Measurements from ENCODE around the gene RGS3.

The RGS3 gene

DNA sequence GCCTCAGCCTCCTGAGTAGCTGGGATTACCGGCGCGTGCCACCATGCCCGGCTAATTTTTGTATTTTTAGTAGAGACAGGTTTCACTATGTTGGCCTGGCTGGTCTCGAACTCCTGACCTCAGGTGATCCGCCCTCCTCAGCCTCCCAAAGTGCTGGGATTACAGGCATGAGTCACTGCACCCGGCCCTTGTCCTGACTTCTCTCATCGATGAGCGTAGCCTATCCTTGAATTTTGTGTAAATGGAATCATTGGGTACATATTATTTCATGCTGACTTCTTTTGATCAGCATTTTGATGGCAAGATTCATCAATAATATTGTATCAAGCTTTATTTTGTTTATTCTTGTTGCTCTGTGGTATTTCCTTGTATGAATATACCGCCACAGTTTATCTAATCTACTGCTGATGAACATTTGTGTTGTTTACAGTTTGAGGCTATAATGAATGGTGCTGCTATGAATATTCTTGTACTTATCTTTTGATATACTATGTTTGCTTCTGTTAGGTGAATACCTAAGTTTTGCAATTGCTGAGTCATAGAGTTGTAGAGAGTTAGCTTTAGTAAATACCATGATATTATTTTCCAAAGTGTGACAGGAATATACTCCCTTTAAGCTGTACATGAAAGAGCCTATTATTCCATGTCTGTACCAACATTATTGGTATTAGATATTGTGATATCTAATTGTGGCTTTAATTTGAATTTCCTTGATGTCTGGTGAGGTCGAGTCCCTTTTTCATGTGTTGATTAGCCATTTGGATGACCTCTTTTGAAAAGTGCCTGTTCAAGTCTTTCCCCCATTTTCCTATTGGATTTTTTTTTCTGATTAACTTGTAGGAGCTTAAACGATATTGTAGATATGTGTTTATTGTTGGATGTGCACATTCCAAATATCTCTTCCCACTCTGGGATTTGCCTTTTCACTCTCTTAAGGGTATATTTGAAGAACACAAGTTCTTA lies 107.5 kb downstream of the RGS3 start:
- DNase-seq (ENCODE audit: low read depth in 2 of 2), result no peak

GRCh38 chr9:113572076-113572861 lies 108.7 kb downstream of the RGS3 start:
- no peak for DNase-seq (ENCODE audit: low read depth in 2 of 2)

DNA sequence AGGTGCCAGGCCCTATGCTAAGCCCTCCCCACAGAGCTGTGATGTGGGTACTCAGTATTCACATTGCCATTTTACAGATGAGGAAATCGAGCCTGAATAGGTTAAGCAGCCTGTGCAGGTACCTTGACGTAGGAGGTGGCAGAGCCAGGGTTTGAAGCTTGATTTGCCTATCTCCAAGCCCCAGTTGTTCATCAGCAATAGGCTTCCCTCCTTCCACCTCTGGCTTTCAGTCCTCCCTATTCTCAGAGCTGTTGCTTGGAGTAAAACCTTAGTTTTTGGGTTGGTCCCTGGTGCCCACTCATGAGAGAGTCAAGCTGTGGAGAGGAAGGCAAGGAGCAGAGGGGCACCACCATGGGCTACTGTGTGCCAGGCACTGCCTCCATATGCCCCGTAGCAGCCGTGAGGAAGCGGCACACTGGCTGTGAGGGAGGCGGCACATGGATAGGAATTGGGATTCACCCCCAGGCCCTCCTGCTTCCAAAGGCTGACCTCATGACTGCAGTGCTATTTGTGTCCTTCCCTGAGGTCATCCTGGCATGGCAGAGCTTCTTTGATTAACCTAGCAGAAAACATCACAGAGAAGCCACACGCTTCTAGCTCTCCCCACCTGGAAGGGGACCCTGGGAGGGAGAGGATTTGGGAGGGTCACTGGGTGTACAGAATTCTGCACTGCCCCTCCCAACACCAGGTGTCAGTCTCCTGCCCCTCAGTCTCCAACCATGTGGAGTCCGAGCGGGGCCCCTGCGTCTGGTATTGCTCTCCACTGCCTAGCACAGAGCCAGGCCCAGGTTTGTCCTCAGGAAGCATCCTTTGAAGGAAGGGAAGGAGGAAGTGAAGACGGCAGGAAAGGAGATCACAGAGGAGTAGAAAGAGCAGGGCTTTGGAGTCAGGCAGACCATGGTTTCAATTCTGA lies 109.8 kb downstream of the RGS3 start:
- no peak for DNase-seq (ENCODE audit: low read depth in 2 of 2)

DNA sequence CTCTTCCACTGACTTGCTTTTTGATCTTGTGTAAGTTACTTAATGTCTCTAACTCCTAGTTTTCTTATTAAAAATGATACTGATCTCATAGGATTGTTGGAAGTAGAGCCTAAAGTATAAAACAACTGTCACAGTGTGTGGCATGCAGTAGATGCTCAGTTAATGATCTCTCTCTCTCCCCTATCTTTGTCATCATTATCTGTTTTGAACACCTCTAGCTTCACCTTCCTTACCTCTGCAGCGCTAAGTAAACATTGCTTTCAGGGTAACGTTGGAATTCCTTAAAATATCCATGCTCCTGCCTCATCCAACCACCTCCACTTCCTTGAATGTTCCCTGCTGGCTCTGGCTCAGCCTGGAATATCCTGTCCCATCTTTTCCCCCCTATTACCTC lies 110.4 kb downstream of the RGS3 start:
- DNase-seq (ENCODE audit: low read depth in 2 of 2), result no peak

- DNase-seq (ENCODE audit: low read depth in 2 of 2), result no peak
Measured at GRCh38 chr9:113574441-113575262, 111.1 kb downstream of the RGS3 start.

- no peak for DNase-seq (ENCODE audit: low read depth in 2 of 2)
Measured at GRCh38 chr9:113577525-113578261, 114.2 kb downstream of the RGS3 start.

GRCh38 chr9:113578279-113578865 lies 114.8 kb downstream of the RGS3 start:
- no peak for DNase-seq (ENCODE audit: low read depth in 2 of 2)

GRCh38 chr9:113578882-113579282 lies 115.4 kb downstream of the RGS3 start:
- peak; percentile 80 to 81 for DNase-seq (ENCODE audit: low read depth in 2 of 2)

DNA sequence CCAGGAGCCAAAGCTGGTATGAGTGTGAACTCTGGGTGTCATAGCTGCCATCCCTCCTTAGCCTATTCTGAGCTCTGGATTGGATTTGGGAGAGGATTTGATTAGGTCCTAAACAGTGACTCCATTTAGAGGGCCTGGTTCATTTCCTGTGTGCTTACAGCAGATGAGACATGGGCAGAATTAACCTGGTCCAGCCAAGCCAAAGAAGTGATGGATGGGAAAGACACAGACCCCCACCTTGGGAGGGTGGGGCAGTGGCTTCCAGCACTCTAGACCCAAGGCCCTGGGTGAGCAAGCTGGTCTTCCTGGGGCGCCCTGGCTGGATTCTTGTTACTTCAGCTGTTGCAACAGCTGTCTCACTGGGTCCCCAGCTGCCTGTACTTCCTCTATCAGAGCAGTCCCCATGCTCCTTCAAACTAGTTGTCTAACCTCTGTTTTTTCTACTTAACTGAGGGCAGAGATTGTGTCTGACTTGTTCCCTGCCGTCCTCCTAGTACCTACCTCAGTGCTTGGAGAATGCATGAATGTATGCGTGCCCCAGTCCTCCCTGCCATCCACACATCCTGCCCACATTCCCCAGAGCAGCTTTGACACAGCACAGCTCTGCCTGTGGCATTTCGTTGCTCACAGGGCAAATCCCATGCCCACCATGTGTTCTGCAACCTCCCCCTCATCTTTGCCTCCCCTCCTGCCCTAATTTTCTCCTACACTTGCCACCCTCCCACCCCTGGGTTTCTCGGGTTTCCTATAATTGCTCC lies 115.9 kb downstream of the RGS3 start:
- DNase-seq (ENCODE audit: low read depth in 2 of 2), result no peak

DNA sequence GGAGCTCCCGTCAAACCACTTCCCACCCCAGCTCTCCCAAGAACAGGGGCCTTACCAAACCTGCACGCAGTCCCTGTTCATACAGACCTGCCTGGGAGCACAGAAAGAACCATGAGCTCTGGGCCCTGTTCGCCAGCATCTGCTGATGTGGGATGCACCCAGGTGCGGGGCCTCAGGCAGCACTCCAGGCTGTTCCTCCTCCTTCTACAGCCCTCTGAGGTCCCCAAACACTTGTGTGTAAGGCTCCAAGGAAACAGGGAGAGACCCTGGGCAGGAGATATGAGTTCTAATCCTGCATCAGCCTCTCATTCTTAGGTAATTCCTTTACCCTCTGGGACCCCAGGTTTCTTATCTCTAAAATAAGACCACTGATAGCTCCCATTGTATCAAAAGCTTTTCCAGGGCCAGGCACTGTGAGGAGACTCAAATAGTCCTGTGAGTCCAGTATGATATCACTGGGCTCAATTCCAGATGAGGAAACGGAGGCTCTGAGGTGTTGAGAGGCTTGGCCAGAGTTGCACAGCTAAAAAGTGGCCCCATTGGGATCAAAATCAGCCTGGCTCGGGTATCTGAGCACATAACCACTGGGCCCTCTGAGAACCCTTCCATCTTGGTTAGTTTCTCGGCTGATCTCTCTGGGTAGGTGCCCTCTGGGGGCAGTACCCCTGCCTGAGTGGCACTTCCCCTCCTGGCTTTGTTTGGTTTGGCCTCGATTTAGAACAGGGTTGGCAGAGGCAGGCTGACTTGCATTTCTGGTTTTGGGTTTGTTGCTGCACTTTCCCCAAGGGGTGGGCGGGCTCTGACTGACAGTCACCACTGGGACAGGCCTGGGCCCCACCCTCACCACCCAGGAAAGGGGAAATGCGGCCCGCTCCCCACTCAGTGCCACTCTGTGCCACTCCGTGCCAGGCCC lies 116.8 kb downstream of the RGS3 start:
- peak; percentile 60 to 66 for DNase-seq (ENCODE audit: low read depth in 2 of 2)

GRCh38 chr9:113580954-113581311 lies 117.4 kb downstream of the RGS3 start:
- DNase-seq (ENCODE audit: low read depth in 2 of 2), result no peak

- DNase-seq (ENCODE audit: low read depth in 2 of 2), result peak; percentile 65 to 70
Measured at GRCh38 chr9:113581865-113582697, 118.6 kb downstream of the RGS3 start.

GRCh38 chr9:113582698-113583200 lies 119.2 kb downstream of the RGS3 start:
- DNase-seq (ENCODE audit: low read depth in 2 of 2), result no peak

GRCh38 chr9:113583511-113584427 lies 120.2 kb downstream of the RGS3 start:
- no peak for DNase-seq (ENCODE audit: low read depth in 2 of 2)

DNA sequence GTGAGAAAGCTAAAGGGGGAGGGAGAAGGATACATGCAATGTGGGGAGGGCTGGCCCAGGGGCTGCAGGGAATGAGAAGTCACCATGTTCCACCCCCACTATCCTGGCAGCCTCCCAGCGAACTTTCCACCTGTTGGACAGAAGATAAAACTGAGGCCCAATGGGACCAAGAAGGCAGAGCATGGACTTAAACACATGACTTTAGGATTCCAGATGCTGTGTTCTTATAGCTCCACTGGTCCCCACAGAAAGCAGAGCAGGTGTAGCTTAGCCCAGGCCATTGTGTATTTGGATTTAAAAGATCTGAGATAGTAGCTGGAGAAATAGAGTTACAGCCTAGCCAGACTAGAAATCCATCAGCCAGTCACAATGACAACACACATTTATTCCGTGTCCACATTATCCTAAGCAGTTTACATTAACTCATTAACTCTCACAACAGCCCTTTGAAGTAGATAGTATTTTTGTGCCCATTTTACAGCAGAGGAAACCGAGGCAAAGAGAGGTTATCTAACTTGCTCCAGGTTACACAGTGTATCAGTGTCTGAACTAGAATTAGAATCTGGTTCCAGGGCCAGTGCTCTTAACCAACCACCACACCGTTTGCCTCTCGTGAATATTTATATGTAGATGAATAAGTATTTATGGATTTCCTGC lies 121.0 kb downstream of the RGS3 start:
- DNase-seq (ENCODE audit: low read depth in 2 of 2), result no peak

Measured in stimulated activated CD8-positive, alpha-beta memory T cell treated with anti-CD3 and anti-CD28 coated beads, Interleukin-7, amount 100 ng/mL, for 4 hours (primary cell).